Activated CD4-positive, CD25-positive, alpha-beta regulatory T cell treated with anti-CD3 and anti-CD28 coated beads, Interleukin-2, amount 50 U/mL, for 16 hours (primary cell): ENCODE measurements around the gene FBXO3.
A peak's percentile ranks its signal among the peaks of the same experiment; 100 is the strongest.
"Not testable (repeated sequence)": the region's sequence is repeated elsewhere in the genome, so short reads cannot be mapped to it uniquely, and the experiment has no call there.

Experiments used
- DNase-seq: peaks from one replicate; pipeline ENCODE4 v3.0.0-alpha.2; 2020; ENCODE audit warnings: low read depth, low spot score

FBXO3 gene

GRCh38 chr11:33772300-33772699 is 2.0 kb downstream of the FBXO3 start:
- no peak for DNase-seq

DNA sequence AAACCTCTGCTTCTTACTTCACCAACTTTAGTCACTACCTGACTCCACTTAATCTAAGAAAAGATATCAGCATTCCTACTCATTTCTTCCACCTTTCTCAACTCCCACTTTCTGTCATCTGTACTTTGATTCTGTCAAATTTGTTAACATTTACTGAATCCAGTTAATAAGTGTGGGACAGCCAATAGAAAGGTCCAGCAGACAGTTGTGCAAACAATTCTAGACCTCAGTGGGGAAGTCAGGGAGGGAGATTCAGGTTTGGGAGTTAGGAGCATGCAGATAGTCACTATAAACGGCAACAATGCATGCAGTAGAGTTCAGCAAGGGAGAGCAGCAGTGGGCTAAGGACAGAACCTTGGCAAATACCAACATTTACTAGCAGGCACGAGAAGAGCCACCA is 4.1 kb downstream of the FBXO3 start:
- DNase-seq: no peak

GRCh38 chr11:33769542-33769941 is 4.8 kb downstream of the FBXO3 start:
- no peak for DNase-seq

GRCh38 chr11:33767624-33768023 is 6.7 kb downstream of the FBXO3 start:
- no peak for DNase-seq

GRCh38 chr11:33766085-33766484 is 8.2 kb downstream of the FBXO3 start:
- no peak for DNase-seq

DNA sequence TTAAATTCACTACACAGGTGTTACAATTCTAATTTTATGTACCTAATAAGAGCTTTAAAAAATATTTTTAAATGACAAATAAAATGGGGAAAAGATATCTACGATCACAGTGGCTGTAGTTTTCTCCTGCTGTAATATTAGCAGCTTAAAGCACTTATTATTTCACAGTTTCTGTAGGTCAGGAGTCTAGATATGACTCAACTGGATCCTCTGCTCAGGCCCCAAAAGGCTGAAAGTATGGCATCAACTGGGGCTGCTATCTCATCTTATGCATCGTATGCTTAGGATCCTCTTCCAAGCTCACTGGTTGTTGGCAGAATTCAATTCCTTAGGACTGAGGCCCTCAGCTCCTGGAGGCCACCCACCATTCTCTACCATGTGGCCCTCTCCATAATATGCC is 12.8 kb downstream of the FBXO3 start:
- DNase-seq: no peak

GRCh38 chr11:33753304-33753967 is 20.9 kb downstream of the FBXO3 start:
- DNase-seq: no peak

GRCh38 chr11:33751878-33752277 is 22.4 kb downstream of the FBXO3 start:
- DNase-seq: no peak

DNA sequence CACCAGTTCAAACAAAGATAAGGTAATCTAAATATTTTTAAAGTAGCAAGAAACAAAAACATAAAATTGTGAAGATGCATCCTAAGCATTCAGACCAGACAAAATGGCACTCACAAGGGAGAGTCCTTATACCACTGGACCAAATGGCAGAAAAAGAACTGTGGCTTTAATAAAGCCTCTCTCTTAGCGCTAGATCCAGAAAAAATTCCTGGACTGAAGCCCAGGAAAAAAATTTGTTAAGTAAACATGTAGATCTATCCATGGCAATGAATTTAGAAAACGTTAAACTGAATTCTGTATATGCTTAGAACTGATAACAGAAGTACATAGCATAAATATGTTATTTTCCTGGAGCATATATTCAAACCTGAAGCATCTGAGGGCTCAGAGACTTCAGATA is 26.3 kb downstream of the FBXO3 start:
- DNase-seq: no peak

DNA sequence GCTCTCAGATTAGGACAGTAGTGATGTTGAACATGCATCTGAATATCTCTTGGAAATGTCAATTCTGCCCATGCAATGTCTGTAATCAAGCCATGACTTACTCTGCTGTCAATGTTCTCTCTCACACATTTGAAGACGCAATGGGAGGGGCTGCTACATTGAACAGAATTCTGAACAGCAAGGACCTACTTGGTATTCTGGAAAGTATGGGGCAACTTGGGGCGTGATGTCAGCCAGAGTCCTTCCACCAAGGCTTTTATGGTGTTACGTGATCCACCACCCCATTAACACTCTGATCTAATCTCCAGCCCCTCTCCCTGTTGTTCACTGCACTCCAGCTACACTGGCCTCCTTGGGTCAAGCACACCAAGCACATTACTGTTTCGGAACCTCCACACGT is 31.0 kb downstream of the FBXO3 start:
- no peak for DNase-seq

DNA sequence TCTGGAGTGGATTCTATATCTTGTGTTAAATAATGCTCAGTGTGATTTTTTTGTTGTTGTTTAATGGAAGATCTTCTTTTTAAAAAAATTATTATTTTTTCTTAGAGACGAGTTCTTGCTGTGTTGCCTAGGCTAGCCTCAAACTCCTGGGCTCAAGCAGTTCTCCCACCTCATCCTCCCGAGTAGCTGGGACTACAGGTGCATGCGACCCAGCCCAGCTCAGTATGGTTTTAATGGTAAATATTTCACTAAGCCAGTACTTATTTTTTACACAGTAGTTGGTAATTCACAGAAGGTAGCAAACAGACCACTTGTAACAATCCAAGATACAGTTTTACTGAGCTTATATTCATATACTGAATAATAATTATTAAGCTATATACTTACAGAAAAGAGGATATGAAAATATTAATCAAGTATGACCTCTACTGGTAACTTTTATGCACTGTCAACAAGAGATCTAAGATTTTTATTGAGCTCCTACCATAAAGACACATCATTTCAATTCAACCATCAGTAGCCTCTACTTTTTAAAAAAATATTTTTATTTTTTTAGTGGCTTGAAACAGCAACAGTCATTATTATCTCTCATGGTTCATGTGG is 32.0 kb downstream of the FBXO3 start:
- no peak for DNase-seq

DNA sequence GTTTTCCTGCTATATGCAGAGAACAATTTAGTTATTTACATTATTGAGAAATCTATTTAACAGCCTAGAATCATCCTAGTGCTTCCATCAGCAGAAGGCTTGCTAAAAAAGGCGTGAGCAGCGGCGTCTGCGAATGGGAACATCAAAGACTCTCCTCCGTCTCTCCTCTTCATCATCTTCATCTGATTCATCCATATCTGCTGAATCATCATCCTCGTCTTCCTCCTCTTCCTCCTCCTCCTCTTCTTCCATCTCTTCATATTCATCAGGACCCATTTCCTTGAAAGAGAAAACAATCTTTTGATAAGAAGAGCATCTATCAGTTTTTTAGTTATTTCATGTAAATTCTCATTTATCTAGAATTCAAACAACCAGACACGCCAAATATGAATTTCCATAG is 32.5 kb downstream of the FBXO3 start:
- no peak for DNase-seq

GRCh38 chr11:33737362-33737821 is 36.9 kb downstream of the FBXO3 start:
- no peak for DNase-seq

DNA sequence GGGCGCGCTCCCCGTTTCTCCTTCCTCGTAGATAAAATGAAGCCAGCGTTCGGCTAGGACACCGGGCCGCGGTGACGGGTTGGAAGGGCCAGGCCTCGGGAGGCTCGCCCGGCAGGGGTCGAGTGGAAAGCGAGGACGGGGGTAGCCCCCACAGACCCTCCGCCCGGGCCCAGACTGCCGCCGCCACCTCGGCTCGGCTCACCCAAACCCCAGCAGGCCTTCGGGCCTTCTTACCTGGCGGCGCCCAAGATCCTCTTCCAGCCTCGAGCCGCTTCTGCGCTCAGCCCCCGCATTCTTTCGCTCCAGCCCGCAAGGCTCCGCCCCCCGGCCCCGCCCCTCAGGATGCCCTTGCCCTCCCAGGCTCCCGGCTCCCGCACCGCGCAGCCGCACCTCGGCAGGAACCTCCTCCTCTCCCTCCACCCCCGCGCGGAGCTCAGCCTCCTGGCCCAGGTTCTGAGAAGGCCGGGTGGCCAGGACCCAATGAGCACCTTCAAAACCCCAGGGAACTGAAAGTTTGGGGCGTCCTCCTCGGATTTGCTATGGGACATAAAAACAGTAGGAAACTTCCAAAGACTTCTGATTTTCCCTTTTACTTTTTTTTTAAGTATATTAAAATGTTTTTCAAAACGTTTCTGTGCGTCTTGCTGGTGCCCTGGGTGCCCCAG is 38.0 kb downstream of the FBXO3 start, which contains the start of gene CD59:
TSS of gene CD59 (minus strand) at position 276 of the 665 bp plus-strand sequence. CDS start 13,978 bp downstream, outside the sequence.
- peak; percentile 68 for DNase-seq

DNA sequence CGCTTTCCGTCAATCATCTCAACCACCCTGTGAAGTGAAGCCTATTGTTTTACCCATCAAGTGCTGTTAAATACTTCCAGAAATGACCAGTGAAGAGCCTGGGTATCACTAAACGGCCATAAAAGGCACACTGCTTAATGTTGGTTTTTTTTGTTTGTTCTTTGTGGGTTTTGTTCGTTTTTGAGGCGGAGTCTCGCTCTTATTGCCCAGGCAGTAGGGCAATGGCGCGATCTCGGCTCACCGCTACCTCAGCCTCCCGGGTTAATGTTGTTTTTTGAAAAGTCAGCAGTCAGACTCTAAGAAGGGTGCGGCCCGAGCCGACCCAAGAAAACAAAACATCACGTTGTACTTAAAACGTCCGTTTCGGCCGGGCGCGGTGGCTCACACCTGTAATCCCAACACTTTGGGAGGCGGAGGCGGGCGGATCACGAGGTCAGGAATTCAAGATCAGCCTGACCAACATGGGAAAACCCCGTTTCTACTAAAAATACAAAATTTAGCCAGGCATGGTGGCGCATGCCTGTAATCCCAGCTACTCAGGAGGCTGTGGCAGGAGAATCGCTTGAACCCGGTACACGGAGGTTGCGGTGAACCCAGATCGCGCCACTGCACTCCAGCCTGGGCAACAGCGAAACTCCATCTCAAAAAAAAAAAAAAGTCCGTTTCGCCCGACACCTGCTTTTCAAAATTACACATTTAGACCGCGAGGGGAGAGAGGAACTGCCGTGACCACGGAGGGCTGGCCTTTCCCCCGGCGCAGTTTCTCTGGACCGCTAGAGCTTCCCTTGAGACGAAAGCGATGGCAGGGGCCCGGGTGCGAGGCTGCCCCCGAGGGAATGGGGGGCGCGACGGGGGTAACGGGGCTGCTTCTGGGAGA is 38.8 kb downstream of the FBXO3 start:
- DNase-seq: no peak

DNA sequence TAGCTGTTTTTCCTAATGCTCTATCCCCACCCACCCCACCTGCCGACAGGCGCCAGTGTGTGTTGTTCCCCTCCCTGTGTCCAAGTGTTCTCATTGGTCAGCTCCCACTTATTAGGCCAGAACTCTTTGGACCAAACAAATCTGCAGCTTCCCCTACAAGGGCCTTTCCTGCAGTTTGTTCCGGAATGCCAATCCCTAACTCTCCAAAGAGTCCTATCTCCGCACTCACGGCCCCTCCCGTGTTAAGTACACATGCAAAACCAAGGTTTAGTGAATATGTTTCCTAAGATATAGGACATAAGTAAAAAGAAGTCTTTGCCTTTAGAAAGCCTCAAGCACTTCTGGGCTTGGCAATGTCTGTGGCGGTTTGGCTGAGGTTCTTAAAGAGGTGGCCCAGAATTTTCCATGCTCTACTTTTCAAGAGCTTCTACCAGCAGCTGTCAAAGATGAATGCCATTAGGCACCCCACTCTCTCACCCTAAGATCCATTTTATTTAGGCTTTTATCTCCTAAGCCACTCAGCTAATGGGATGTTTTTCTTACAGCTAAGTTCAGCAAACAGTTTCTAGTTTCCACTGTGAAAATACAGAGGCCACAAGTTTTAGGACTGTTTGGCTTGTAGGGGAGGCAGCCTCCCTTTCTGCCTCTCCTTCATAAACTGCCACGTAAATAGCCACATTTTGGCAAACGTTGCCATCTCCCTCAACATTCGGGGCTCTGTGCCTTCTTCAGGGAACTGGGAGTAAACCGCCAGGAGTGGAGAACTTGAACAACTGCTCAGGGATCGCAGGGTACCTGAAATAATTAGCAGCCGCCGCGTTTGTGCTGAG is 39.7 kb downstream of the FBXO3 start:
- DNase-seq: no peak

DNA sequence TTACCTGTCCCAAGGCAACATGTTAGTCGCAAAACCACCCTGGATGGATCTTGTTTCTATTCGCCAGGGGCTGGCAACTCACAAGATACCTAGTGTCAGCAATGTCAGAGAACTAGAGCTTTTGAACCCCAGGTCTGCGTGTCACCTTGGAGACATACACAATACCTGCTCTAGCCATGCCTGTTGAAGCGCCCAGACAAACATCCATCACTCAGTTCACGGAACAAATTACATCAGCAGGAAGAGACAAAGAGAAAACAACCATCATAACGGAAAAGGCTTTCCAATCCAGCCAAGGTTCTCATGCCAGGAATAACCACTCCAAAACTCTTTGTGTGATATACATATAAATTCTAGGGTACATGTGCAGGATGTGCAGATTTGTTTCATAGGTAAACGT is 40.3 kb downstream of the FBXO3 start:
- DNase-seq: no peak

DNA sequence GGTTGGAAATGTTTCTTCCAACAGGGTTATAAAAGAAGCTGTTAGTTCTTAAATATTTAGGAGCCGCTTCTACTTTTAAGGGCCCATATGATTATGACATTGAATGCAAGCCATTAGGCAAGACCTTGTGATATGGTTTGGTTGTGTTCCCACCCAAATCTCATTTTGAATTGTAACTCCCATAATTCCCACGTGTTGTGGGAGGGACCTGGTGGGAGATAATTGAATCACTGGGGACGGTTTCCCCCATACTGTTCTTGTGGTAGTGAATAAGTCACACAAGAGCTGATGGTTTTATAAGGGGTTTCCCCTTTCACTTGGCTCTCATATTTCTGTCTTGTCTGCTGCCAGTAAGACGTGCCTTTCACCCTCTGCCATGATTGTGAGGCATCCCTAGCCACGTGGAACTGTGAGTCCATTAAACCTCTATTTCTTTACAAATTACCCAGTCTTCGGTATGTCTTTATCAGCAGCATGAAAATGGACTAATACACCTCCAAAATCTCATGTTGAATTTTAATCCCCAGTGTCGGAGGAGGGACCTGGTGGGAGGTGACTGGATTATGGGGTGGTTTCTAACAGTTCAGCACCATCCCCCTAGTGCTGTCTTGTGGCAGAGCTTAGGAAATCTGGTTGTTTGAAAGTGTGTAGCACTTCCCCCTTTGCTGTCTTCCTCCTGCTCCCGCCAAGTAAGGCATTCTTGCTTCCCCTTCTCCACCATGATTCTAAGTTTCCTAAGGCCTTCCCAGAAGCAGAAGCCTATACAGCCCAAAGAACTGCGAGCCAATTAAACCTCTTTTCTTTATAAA is 42.4 kb downstream of the FBXO3 start:
- DNase-seq: no peak

- no peak for DNase-seq
These were observed 43.6 kb downstream of the FBXO3 start for GRCh38 chr11:33730716-33731115.

- not testable (repeated sequence) for DNase-seq
These were observed 45.2 kb downstream of the FBXO3 start for GRCh38 chr11:33729072-33729664.
